NCI-H2107 treated with DMSO at 0.1 percent for 48 hours (cell line): Measurements from ENCODE around the gene PKHD1.

ENCODE experiments used
- DNase-seq: peaks from one replicate; lab custom pipeline; 2025; ENCODE audit not compliant: unreplicated experiment; lab: John Stamatoyannopoulos, UW

The PKHD1 gene

DNA sequence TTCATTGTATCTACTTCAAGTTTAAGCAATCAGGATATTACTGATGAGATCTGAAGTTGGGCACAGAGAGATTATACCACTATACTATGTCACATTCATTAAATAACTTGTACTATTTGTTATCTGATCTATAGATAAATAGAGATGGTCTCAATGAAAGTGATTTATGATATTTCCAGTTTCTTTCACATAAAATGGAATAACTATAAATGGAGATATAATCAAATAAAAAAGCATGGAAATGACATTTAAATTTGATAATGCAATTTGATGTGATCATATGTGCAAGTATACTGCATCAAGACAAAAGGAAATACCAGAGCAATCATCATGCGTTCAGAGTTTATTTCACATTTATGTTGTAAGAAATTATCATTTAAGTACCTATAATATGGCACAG lies 368.9 kb downstream of the PKHD1 start:
- no peak for DNase-seq

GRCh38 chr6:51717477-51717876 lies 369.9 kb downstream of the PKHD1 start:
- DNase-seq: no peak

- no peak for DNase-seq
Observed at GRCh38 chr6:51711876-51712275, 375.5 kb downstream of the PKHD1 start.

- DNase-seq: no peak
Observed at GRCh38 chr6:51706086-51706485, 381.3 kb downstream of the PKHD1 start.

DNA sequence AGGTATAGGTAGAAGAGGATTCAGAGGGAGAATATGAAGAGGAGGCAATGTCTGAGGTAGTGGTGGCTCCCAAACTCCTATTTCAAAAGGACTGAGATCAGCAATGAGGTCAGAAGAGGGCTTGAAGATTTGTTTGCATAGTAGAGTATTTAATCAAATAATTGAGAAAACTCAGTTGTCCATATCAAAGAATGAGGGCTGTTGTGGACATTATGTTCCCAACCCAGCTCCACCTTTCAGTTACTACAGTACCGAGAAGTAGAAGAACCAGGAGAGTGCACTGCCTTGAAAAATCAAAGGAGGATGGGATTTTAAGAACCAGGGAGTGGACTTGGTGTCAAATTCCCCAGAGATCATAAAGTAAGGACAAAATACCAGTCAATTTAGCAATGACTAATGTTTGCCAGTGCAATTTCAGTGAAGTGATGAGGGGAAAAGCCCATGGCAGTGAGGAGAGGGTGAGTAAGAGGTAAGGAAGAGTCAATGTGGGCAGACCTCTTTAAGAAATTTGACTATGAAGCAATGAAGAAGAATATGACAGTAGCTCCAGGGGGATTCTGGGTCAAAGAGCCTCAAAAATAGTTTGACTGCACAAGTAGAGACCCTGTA lies 382.4 kb downstream of the PKHD1 start:
- no peak for DNase-seq

DNA sequence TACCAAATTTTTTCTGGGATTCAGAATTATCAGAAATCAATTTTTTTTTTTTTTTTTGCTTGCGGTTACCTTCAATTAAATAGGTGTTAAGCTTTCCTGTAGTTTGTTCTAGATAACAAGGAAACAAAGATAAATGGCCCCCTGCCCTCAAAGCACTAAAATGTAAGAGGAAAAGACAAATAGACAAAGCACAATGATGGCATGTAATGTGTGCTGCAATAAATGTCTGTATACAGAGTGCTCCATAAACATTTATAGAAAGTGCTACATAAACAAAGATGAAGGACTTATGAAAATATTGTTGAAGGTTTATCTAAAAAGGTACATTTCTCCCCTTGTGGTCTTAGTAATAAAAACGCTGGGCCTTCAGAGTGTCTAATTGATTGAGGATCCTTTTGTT lies 384.6 kb downstream of the PKHD1 start:
- no peak for DNase-seq

DNA sequence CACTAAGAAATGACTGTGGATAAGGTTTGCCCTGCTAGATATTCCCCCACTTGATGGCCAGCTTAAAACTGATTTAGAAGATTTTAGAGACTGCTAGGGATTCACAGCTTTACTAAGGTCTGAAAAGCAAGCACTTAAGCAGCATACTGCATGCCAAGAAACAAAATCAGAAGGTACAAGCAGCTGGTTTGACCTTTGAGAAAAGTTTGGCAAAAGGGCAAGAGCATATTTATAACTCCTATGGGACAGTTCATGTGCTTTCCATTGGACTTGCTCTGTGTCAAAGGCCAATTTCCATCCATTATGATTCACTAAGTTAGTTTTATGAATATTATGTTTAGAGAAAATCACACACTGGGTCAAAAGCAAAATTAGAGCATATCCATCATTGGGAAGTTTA lies 402.8 kb downstream of the PKHD1 start:
- DNase-seq: no peak

- DNase-seq: no peak
Observed at GRCh38 chr6:51684038-51684437, 403.4 kb downstream of the PKHD1 start.

DNA sequence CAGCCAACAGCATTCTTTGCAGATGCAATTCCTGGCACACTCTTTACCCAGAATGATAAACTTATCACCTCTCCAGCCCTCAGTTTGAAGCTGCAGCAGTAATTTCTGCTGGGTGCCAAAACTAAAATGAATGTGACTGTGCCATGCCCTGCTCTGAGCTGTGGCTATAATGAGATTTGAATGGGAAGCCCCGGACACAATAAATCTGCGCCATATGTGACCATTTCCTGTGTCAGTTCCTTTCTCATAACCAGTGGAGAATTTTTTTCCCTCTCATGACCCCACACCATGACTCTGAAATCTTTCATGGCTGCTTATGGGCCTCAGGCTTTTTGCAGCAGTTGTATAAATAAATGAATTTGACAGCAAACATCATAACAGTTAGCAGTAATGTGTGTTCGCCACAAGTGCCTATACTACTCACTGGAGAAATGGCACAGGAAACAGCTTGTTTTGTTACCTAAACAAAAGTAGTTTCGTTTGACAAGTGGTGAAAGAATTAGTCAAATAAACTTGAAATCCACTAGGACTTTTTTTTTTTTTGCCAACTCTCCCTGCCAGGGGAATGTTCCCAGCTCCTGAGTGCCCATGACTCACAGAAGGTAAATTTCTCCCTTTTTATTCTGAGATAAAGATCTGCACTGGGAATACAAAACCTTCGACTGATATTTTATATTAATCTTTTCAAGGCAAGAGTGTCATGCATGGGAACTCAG lies 408.4 kb downstream of the PKHD1 start:
- DNase-seq: no peak

- no peak for DNase-seq
Observed at GRCh38 chr6:51678274-51678673, 409.1 kb downstream of the PKHD1 start.

GRCh38 chr6:51675922-51676275 lies 411.5 kb downstream of the PKHD1 start:
- DNase-seq: no peak

- no peak for DNase-seq
Observed at GRCh38 chr6:51675020-51675921, 412.1 kb downstream of the PKHD1 start.

- DNase-seq: no peak
Observed at GRCh38 chr6:51663525-51663924, 423.9 kb downstream of the PKHD1 start.

GRCh38 chr6:51660767-51661166 lies 426.6 kb downstream of the PKHD1 start:
- no peak for DNase-seq

DNA sequence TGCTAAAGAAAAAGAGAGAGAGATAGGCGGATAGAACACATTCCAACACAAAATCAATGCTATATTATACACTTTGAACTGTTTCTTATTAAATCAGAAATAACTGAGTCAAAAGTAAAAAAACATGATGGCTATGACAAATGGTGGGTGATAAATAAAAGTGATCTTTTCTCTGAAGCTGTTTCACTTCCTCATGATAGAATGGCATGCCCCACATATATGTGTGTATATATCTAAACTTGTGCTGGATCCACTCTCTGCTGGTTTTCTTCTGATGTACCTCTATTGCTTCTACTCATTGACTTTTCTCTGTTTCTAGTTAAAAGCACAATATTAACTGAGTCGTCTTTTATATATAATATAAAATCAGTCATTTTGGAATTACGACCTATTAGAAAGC lies 429.9 kb downstream of the PKHD1 start:
- DNase-seq: no peak

GRCh38 chr6:51655517-51655916 lies 431.9 kb downstream of the PKHD1 start:
- no peak for DNase-seq

GRCh38 chr6:51654647-51655046 lies 432.8 kb downstream of the PKHD1 start:
- no peak for DNase-seq

GRCh38 chr6:51651132-51651817 lies 436.1 kb downstream of the PKHD1 start:
- DNase-seq: no peak

DNA sequence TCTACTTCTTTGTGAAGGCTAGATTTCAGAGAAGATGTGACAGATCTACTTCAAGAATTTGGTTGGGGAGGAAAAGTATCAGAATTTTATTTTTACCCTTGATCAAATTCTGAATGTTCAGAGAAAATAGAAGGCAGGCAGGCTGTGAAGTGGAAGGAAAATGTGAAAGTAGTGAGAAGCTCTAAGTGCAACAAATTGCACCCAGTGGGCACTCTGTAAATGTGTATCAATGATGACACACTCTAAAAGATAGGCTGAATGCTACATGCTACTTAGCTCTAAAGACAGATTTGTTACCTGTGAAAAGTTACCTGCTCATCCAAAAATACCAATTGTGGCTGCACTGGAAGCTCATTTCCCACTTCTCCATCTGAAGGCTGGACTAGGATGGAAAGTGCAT lies 438.6 kb downstream of the PKHD1 start:
- DNase-seq: no peak

GRCh38 chr6:51648236-51648635 lies 439.2 kb downstream of the PKHD1 start:
- DNase-seq: no peak

DNA sequence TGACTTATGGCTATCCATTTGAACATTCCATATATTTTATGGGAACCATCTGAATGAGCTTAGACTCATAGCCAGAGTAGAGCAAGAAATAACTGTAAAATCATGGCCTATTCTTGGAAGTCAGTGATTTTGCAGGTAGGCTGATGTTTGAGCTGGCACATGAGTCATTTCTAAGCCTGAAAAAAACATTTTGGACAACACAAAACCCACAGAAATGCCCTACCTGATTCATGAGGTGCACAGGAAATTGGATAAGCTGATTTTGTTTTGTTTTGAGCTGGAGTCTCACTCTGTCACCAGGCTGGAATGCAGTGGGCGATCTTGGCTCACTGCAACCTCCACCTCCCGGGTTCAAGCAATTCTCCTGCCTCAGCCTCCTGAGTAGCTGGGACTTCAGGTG lies 443.0 kb downstream of the PKHD1 start:
- no peak for DNase-seq
